CD4-positive, alpha-beta T cell treated with Interferon alpha-2 for 1 hour (primary cell): ENCODE measurements around the gene ARHGAP10.
A peak's percentile ranks its signal among the peaks of the same experiment; 100 is the strongest.

ENCODE experiments used
- DNase-seq, 2 donors: peaks; one replicate each; pipeline ENCODE4 v3.0.0-alpha.2; 2020 to 2022

The ARHGAP10 gene

GRCh38 chr4:147913137-147913536 lies 181.2 kb downstream of the ARHGAP10 start:
- no peak for DNase-seq

DNA sequence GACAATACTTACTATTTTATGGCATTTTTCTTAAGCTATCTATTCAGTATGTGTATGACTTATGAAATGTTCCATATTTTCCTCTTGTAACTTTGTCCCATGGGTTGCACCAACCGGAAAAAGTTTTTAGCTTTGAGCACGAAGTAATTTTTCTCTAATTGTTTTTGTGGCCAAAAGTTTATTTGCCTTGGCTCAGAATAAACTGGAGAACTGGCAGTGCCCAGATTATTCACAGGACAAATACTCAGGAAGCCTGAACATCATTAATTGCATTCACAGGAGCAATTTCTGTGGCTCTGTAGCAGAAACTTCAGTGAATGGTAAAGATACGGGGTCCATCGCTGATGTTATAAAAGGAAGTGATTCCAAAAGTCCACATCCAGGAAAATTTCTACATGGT lies 184.5 kb downstream of the ARHGAP10 start:
- no peak for DNase-seq

GRCh38 chr4:147923381-147923780 lies 191.5 kb downstream of the ARHGAP10 start:
- no peak for DNase-seq

DNA sequence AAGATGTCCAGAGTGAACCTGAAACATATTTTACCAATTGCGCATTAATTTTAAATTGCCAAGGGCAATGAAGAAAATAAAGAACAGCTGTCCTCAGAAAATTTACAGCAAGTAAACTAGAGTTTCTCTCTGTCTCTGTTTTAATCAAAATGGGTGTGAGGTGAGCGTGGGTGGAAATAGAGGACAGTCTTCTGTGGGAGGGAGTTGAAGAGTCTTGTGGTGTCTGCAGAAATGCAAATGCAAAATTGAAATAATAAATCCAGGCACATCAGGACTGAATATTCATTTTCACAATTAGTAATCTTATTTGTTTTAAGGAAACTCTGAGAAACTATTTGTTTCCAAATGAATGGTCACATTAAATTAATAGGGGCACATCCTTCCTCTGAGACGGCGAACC lies 192.0 kb downstream of the ARHGAP10 start:
- DNase-seq = no peak

DNA sequence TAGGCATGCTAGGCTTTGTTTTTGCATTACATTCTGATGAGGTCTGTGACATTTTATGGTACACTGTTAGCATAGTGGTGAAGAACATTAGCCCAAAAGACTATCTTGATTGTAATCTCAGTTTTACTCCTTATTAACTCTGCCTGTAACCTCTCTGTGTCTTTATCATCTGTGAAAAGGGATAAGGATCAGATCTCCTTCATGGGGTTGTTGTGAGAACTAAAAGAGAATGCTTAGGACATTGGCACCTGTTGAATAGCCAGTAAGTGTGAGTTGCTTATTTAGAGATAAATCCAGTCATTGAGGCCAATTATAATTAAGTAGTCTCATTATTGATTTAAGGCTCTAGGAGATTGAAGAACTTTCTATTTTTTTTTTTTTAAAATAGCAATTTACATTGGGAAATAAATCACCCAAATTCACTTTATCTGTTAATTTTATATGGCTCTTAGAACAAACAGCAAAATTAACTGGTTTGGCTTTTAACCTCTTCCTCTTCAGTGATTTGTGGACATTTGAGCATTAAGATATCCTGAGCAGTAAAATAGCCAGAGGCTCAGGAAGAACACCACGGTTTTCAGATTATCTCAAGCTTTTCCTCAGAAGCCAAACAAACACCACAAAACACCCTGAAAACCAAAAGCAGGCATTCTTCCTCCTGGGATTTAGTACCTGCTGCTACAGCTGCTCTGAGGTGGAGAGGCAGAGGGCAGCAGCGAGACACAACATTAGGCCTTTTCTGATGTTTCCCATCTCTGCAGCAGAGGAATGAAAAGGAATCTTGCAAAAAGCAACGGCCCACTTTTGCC lies 192.9 kb downstream of the ARHGAP10 start:
- peak in 1 of 2 donors; percentile 16 for DNase-seq

DNA sequence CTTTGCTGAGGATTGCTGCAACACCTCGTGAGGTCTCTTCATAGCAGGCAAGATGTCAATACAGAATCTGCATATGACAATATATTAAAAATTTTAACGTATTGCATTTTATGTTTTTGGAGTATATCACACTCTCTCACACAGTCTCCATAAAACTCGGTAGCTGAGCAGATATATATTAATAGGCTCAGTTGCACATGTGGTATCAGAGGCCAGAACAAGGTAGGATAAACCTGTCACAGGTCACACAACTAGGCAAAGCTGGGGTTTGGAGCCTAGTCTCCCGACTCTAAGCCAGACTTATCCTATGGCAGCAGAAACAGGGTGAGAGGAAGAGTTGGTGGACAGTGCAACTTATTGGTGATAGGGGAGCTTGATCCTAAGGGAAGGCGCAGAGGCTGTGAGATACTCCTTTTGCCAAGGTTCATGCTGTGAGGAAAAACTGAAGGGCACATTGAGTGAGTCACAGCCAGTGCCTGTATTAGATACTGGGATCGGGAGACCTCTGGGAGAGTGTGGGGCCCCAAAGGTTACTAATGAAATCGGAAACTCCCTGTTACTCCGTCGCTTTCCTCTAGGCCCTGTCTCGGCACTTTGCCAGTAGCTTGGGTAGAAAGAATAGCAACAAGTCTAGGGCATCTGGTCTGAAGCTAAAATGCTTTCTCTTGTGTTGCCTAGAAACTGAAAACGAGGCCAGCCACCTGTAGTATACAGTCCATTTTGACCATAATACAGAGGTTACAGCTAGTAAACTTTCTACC lies 195.7 kb downstream of the ARHGAP10 start:
- no peak for DNase-seq

GRCh38 chr4:147928400-147928799 lies 196.5 kb downstream of the ARHGAP10 start:
- DNase-seq = no peak

DNA sequence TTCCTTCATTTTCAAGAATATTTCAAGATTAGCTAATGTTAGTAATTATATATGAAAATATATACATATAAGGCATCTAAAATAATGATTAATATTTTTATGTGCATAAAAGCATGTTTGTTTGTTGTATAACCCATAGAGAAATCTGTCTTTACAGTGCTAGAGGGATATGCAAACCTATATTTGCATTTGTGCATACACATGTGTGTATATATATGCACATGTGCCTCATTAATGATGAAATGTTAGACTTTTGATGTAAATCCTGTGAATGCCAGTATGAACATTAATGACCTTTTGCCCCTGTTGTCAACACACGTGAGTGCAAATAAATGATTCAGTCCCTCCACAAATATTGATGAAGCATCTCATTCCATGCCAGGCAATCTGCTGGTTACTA lies 197.9 kb downstream of the ARHGAP10 start:
- DNase-seq = no peak

- peak in 1 of 2 donors; percentile 26 for DNase-seq
Measured at GRCh38 chr4:147933316-147933715, 201.4 kb downstream of the ARHGAP10 start.

GRCh38 chr4:147933779-147934178 lies 201.9 kb downstream of the ARHGAP10 start:
- DNase-seq = no peak

GRCh38 chr4:147938496-147938895 lies 206.6 kb downstream of the ARHGAP10 start:
- DNase-seq = no peak

GRCh38 chr4:147940171-147940570 lies 208.3 kb downstream of the ARHGAP10 start:
- DNase-seq = no peak

- DNase-seq = no peak
Measured at GRCh38 chr4:147941373-147941772, 209.5 kb downstream of the ARHGAP10 start.

- DNase-seq = peak in 1 of 2 donors; percentile 6
Measured at GRCh38 chr4:147942729-147943128, 210.8 kb downstream of the ARHGAP10 start.

DNA sequence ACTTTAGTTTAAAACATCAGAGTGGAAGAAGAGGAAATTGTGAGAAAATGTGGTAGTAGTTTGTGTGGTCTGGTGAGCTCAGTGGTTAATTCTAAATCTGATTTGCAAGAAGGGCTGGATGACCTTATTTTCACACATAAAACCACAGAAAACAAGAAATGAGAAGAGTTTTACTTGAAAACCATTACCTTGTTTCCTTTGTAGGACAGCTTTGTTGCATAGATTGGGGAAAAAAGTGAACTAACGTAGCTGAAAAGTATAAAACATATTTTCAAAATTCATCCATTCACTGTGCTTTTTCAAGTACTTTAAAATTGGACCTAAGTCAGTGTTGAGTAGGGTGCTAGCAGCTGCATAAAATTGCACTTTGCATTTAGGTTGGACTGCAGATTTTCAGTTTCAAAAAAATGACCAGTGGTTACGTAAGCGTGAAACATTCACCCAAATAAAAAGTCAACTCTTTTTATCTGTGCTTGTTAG lies 211.3 kb downstream of the ARHGAP10 start:
- peak in 1 of 2 donors; percentile 40 for DNase-seq

- peak in 1 of 2 donors; percentile 12 for DNase-seq
Measured at GRCh38 chr4:147944249-147944648, 212.4 kb downstream of the ARHGAP10 start.

DNA sequence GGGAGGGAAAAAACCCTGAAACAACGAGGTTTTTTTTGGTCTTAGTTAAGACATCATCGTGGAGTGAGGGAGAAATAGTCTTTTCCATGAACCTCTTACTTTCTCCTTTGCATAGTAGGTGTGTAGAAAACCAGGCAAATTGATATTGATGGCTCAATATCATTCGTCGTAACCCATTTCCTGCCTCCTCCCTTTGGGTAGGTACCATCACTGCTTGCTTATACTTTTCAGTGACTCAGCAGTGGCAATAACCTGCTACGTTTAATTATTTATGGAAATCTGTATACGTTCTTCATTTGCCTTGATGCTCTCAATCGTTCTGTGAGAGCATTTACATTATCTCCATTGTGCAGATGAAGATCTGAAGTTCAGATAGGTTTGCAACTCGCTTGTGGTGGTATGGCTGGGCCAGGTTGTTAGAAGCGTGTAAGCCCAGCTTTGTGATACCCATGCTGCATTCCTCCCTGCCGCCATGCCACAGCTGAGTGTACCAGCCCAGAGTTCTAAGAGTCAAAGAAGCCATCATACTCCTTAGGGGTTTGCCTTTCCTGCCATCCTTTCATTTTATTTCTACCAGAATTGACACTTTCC lies 212.9 kb downstream of the ARHGAP10 start:
- DNase-seq = no peak

DNA sequence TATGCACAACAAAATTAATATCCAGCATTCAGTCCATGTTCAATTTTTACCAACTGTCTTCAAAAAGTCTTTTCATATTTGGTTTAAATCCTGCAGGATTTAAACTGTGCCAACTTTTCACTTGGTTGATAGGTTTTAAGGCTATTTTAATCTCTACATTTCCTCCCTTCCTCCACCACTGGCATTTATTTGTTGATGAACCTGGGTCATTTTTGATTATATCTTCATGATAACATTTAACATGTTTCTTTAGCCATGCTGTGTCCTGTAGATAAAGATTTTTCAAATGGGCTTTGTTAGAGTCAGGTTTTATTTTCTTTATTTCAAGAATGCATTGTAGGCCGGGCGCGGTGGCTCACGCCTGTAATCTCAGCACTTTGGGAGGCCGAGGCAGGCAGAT lies 216.4 kb downstream of the ARHGAP10 start:
- DNase-seq = no peak

- DNase-seq = no peak
Measured at GRCh38 chr4:147950261-147950660, 218.4 kb downstream of the ARHGAP10 start.

- no peak for DNase-seq
Measured at GRCh38 chr4:147950841-147951240, 219.0 kb downstream of the ARHGAP10 start.

GRCh38 chr4:147954850-147955249 lies 223.0 kb downstream of the ARHGAP10 start:
- no peak for DNase-seq

DNA sequence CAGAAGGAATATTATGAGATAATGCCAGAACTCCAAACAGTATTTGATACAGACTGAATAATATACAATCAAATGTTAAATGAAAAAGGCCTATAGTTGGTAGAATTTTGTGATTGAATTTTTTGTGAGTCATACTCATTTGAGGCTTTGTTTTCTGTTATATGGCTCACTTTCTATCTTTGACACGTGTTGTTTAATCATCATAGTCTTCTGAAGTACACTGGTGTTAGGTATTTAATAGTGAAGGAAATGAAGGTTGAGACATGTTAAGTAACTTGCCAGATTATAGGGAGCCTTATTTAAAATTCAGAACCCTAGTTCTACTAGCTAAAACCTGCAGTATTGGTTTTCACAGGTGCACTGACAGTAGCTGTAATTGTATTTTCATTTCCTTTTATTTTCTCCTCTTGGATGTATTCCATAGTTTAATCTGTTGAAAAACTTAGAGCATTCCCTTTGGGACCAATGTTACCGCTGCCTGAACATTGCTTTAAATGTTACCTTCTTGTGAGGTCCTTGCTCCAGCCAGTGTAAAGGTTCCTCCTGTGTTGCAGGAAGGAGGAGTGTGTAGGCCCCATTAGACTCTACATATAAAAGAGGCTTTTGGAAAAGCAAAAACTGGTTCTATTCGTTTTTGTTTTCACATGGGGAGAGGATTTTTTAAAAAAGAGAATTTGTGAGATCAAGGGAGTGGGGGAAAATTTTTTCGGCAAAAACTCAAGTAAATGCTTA lies 224.1 kb downstream of the ARHGAP10 start:
- DNase-seq = no peak

- no peak for DNase-seq
Measured at GRCh38 chr4:147957446-147957845, 225.6 kb downstream of the ARHGAP10 start.
